ENCODE data around the gene YRDC.

The YRDC gene

DNA sequence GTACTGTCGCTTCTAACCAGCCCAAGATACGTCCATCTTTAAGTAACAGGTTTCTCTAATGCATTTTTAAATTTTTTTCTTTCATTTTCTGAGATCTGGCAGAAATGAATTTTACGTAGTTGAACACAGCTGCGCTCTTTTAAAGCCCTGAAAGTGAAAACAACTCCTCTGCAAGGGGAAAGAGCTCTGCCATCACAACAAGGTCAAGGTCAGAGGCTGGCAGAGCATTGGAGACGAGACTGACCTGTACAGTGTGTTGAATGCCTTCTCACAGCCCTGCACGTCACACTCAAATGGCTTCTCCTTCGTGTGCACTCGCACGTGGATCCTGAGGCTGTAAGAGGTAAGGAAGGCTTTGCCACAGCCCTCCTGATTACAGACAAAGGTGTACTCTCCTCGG is 31.7 kb upstream of the YRDC start:
- no peak overlapping the region for H3K27ac Mint-ChIP-seq
- no peak overlapping the region for H3K4me3 Mint-ChIP-seq
- ATAC-seq (replicated peaks) = no peak
- no peaks in the 10 kb centered on the region for H3K27me3 Mint-ChIP-seq
- peaks cover 12 to 25% of the 10 kb centered on the region in 2 donors for H3K4me1 Mint-ChIP-seq
- peaks cover 41 to 54% of the 10 kb centered on the region in 2 donors for H3K36me3 Mint-ChIP-seq
- no peaks in the 10 kb centered on the region for H3K9me3 Mint-ChIP-seq
- no peak for DNase-seq

DNA sequence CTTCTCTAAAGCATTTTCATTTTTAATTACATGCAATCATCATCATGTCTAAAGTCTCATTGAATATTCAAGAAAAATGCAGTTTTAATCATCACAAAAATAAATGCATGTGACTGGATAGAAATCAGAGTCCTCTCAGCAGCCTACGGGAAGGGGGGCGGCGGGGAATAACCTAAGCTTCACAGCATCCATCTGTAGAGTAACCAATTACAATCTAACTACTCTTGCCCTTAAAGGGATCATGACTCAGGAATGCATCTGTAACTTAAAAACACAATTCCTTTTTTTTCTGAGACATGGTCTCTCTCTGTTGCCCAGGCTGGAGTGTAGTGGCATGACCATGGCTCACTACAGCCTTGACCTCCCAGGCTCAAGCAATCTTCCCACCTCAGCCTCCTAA is 28.8 kb upstream of the YRDC start:
- no peak overlapping the region for H3K4me3 Mint-ChIP-seq
- H3K27ac Mint-ChIP-seq = no peak overlapping the region
- no peaks in the 10 kb centered on the region for H3K27me3 Mint-ChIP-seq
- H3K4me1 Mint-ChIP-seq = peaks cover 1 to 3% of the 10 kb centered on the region in 2 donors
- DNase-seq = no peak
- peaks cover 39 to 48% of the 10 kb centered on the region in 2 donors for H3K36me3 Mint-ChIP-seq
- ATAC-seq (replicated peaks) = no peak
- H3K9me3 Mint-ChIP-seq = no peaks in the 10 kb centered on the region

DNA sequence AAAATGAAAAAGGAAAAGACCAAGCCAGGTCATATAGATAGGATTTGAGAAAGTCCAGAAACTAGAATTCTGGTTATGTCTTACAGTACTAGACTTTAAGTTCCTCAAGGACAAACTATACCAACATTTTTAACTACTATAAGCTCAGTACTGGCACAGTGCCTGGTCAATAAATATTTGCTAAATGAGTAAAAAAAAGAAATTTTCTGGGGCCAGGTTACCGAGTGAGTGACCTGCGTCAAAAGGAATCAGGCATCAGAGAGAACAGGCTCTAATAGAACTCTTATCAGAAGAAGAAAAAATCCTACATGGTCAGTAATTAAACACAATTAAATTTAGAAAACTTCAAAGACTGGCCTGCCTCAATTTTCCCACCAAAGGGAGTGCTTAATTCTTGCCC is 23.8 kb upstream of the YRDC start:
- H3K27me3 Mint-ChIP-seq = no peaks in the 10 kb centered on the region
- ATAC-seq (replicated peaks) = no peak
- H3K9me3 Mint-ChIP-seq = no peaks in the 10 kb centered on the region
- DNase-seq = no peak
- H3K4me1 Mint-ChIP-seq = no peaks in the 10 kb centered on the region
- peaks cover 27 to 46% of the 10 kb centered on the region in 2 donors for H3K36me3 Mint-ChIP-seq
- H3K27ac Mint-ChIP-seq = no peak overlapping the region
- no peak overlapping the region for H3K4me3 Mint-ChIP-seq

DNA sequence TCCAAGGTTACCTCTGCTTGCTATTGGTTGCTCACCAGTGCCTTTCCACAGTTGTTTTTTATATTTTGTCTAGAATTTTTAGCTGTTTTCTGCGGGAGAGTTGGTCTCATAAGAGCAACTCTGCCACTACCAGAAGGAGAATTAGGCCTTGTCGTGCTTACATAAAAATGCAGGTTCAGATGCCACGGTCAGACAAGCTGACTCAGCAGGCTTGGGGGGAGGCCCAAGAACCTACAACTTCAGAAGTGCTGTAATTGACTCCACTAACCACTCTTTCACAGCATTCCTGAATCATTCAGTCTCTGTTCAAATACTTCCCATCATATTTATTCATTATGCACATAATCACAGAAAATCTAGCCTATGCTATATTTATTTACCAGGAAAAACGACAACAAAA is 23.1 kb upstream of the YRDC start:
- peaks cover 0 to 1% of the 10 kb centered on the region in 2 donors for H3K4me1 Mint-ChIP-seq
- DNase-seq (no peak), ATAC-seq (replicated peaks) (no peak)
- no peak overlapping the region for H3K4me3 Mint-ChIP-seq
- H3K9me3 Mint-ChIP-seq = no peaks in the 10 kb centered on the region
- H3K36me3 Mint-ChIP-seq = peaks cover 24 to 53% of the 10 kb centered on the region in 2 donors
- H3K27ac Mint-ChIP-seq = no peak overlapping the region
- no peaks in the 10 kb centered on the region for H3K27me3 Mint-ChIP-seq

DNA sequence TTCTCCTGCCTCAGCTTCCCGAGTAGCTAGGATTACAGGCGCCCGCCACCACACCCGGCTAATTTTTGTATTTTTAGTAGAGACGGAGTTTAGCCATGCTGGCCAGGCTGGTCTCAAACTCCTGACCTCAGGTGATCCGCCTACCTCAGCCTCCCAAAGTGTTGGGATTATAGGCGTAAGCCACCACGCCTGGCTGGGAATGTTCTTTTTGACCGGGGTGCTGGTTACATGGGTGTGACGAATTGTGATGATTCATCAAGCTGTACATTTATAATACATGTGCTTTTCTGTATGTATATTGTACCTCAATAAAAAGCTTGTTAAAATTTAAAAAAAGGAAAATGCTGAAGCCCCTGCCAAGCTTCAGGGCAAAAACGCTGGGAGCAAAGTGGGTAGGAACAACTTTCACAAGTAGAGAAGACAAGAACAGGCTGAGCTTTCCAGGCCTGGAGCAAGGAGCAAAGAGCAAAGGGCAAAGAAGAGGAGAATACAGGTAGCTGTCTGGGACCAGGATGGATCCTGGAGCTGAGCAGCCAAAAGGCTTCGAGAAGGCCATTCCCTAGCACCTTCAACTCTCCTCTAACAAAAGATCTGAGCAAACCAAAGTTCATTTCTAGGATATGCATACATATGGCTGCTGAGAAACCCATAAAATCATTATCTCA is 20.5 kb upstream of the YRDC start:
- H3K4me1 Mint-ChIP-seq = peaks cover 10 to 16% of the 10 kb centered on the region in 2 donors
- no peak overlapping the region for H3K4me3 Mint-ChIP-seq
- peaks cover 20 to 56% of the 10 kb centered on the region in 2 donors for H3K36me3 Mint-ChIP-seq
- no peaks in the 10 kb centered on the region for H3K9me3 Mint-ChIP-seq
- no peak overlapping the region for H3K27ac Mint-ChIP-seq
- no peak for ATAC-seq (replicated peaks)
- no peaks in the 10 kb centered on the region for H3K27me3 Mint-ChIP-seq
- no peak for DNase-seq

DNA sequence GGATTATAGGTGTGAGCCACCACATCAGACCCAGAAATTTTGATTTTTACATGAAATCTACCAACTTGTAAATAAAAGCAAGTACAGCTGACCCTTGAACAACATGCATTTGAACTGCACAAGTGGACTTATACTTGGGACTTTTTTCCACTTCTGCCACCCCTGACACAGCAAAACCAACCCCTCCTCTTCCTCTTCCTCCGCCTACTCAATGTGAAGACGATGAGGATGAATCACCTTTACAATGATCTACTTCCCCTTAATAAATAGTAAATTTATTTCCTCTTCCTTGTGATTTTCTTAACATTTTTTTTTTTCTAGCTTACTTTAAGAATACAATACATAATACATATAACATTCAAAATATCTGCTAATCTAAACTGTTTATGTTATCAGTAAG is 17.5 kb upstream of the YRDC start:
- H3K36me3 Mint-ChIP-seq = peaks cover 25 to 54% of the 10 kb centered on the region in 2 donors

DNA sequence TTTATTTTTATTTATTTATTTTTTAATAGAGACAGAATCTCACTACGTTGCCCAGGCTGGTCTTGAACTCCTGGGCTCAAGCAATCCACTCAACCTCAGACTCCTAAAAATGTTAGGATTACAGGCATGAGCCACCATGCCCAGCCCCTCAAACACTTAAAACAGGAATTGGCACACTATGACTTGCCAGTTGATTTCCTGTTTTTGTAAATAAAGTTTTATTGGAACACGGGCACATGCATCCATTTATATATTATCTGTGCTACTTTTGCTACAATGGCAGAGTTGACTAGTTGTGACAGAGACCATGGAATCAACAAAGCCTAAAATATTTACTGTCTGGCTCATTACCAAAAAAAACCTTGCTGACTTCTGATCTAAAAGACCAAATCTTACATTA is 16.0 kb upstream of the YRDC start:
- no peak overlapping the region for H3K27ac Mint-ChIP-seq
- H3K4me1 Mint-ChIP-seq = peaks cover 16 to 30% of the 10 kb centered on the region in 2 donors
- no peak for DNase-seq
- peaks cover 34 to 56% of the 10 kb centered on the region in 2 donors for H3K36me3 Mint-ChIP-seq
- no peaks in the 10 kb centered on the region for H3K27me3 Mint-ChIP-seq
- ATAC-seq (replicated peaks) = no peak
- no peaks in the 10 kb centered on the region for H3K9me3 Mint-ChIP-seq
- no peak overlapping the region for H3K4me3 Mint-ChIP-seq

More for the DNA sequence above, 17.5 kb upstream of the YRDC start:
- Mint-ChIP-seq H3K9me3 (no peaks in the 10 kb centered on the region), H3K27me3 (no peaks in the 10 kb centered on the region), H3K27ac (peak overlapping the region; percentile 69), H3K4me3 (no peak overlapping the region), H3K4me1 (peaks cover 11 to 20% of the 10 kb centered on the region in 2 donors)
- ATAC-seq (replicated peaks) (no peak), DNase-seq (no peak)

DNA sequence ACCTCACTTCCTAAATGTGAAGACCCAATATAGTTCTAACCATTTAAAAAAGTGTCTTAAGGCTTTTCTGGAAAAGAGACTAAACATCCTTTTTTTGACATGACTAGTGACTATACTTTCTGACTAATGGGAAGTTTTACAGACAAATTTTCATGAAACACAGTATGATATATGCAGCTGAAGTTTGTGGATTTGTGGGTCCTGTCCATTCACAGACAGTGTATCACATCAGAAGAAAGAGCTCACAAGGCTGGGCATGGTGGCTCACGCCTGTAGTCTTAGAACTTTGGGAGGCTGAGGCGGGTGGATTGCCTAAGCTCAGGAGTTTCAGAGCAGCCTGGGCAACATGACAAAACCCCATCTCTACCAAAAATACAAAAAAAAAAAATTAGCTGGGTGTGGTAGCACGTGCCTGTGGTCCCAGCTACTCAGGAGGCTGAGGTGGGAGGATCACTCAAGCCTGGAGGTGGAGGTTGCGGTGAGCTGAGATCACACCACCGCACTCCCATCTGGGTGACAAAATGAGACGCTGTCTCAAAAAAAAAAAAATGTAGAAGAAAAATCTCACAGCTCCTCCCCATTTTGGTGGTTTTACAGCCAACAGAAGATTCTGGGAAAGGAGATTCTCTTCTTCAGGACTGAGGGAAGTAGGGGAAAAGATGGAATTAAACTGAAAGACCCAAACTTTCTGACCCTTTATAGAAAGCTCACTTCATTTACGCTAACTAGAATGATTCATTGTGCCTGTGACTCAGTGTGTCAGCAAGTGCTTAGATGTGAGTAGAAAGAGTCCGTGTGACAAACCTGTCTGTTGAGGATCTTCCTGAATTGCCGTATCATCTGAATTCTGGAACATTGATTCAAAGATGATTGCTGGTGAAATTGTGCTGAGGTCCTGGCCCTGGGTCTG is 15.2 kb upstream of the YRDC start:
- DNase-seq (no peak), ATAC-seq (replicated peaks) (no peak)
- H3K27me3 Mint-ChIP-seq = no peaks in the 10 kb centered on the region
- no peak overlapping the region for H3K4me3 Mint-ChIP-seq
- H3K4me1 Mint-ChIP-seq = peaks cover 16 to 33% of the 10 kb centered on the region in 2 donors
- peaks cover 35 to 57% of the 10 kb centered on the region in 2 donors for H3K36me3 Mint-ChIP-seq
- H3K9me3 Mint-ChIP-seq = no peaks in the 10 kb centered on the region
- no peak overlapping the region for H3K27ac Mint-ChIP-seq

DNA sequence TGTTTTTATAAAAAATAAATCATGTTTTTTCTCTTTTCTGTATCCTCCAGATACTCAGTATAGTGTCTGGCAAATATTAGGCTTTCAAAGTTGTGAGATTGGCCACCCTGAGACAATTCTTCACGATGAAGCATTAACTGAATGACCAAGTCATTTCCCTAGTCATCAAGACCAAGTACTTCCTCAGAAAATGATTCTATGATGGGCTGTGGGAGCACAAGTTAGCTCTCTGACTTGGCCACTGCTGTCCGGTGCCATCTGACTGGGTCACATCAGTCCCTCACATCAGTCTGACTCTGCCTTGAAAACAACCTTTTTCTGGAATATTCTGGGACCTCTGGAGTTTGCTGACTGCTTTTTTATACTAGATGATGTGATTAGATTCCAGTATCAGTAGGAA is 13.5 kb upstream of the YRDC start:
- no peak overlapping the region for H3K27ac Mint-ChIP-seq
- H3K27me3 Mint-ChIP-seq = no peaks in the 10 kb centered on the region
- H3K4me1 Mint-ChIP-seq = peaks cover 21 to 39% of the 10 kb centered on the region in 2 donors
- peaks cover 41 to 56% of the 10 kb centered on the region in 2 donors for H3K36me3 Mint-ChIP-seq
- ATAC-seq (replicated peaks) = no peak
- no peak overlapping the region for H3K4me3 Mint-ChIP-seq
- no peak for DNase-seq
- H3K9me3 Mint-ChIP-seq = no peaks in the 10 kb centered on the region

DNA sequence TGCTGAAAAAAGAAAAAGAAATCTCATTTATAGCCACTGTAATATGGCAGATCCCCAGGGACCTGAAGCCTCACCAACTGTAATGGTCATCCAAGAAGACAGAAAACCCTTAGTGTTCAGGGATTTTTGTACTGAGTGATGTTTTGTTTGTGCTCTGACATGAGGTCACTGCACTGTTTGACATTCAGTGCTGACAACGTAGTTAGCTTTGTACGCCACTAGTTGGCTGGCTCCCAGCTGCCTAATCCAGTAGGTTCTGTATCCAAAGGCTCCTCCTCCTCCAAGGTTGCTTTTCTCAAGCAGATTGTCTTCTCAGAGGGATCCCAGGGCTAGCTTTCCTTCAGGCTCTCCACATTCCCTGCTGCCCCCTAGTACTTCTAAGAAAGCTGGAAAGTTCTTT is 9.5 kb upstream of the YRDC start:
- H3K4me3 Mint-ChIP-seq = no peak overlapping the region
- peaks cover 13 to 31% of the 10 kb centered on the region in 2 donors for H3K4me1 Mint-ChIP-seq
- peaks cover 39 to 61% of the 10 kb centered on the region in 2 donors for H3K36me3 Mint-ChIP-seq
- ATAC-seq (replicated peaks) (no peak), DNase-seq (no peak)
- no peaks in the 10 kb centered on the region for H3K27me3 Mint-ChIP-seq
- H3K27ac Mint-ChIP-seq = no peak overlapping the region
- no peaks in the 10 kb centered on the region for H3K9me3 Mint-ChIP-seq

DNA sequence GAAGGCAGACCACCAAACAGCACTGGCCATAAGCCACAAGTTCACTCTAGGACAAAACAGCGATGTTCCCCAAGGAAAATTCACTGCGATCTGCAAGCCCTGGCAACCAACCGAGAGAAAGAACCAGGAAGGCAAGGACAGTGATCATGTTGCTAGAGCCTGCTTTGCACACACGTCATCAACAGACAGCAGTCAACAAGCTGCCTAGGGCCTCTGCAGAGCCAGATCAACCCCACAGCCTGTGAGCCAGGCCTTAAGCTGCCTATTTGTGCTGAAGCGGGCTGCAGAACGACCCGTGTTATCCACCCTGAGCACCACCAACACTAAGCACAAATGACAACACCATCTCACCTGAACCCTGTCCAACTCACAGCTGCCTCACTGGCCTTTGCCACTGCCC is 6.2 kb upstream of the YRDC start:
- Mint-ChIP-seq H3K9me3 (no peaks in the 10 kb centered on the region), H3K27me3 (no peaks in the 10 kb centered on the region), H3K4me1 (peaks cover 27 to 44% of the 10 kb centered on the region in 2 donors), H3K4me3 (no peak overlapping the region), H3K36me3 (peaks cover 34 to 60% of the 10 kb centered on the region in 2 donors), H3K27ac (no peak overlapping the region)
- DNase-seq (no peak), ATAC-seq (replicated peaks) (no peak)

DNA sequence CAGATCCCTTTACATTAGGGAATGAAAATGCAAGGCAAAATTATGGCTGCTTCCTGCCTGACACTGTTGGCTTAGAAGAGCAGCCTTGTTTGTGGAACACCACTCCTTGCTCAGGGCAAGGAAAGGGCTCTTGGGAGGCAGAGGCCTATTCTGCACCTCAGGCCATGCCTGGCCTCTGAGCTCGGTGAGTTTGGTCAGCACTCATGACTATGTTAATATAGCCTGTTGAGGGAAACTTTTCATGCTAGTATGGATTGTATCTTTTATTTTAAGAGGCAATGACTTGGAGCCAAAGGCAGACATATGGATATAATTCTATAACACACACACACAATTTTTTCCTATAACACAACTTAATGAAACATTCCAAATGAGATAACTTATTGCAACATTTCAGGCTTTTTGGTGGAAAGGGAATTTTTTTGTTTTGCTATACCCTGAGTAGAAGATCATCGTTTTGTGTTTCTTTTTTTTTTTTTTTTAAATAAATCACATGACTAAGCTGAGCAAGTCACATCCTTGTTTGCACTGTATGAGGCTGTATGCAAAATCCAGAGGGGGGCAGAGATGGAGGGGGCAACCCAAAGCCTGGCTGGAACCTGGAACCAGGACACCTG is 5.6 kb upstream of the YRDC start:
- DNase-seq (no peak), ATAC-seq (replicated peaks) (no peak)
- H3K27ac Mint-ChIP-seq = no peak overlapping the region
- H3K36me3 Mint-ChIP-seq = peaks cover 34 to 64% of the 10 kb centered on the region in 2 donors
- no peak overlapping the region for H3K4me3 Mint-ChIP-seq
- peaks cover 30 to 50% of the 10 kb centered on the region in 2 donors for H3K4me1 Mint-ChIP-seq
- no peaks in the 10 kb centered on the region for H3K9me3 Mint-ChIP-seq
- no peaks in the 10 kb centered on the region for H3K27me3 Mint-ChIP-seq

DNA sequence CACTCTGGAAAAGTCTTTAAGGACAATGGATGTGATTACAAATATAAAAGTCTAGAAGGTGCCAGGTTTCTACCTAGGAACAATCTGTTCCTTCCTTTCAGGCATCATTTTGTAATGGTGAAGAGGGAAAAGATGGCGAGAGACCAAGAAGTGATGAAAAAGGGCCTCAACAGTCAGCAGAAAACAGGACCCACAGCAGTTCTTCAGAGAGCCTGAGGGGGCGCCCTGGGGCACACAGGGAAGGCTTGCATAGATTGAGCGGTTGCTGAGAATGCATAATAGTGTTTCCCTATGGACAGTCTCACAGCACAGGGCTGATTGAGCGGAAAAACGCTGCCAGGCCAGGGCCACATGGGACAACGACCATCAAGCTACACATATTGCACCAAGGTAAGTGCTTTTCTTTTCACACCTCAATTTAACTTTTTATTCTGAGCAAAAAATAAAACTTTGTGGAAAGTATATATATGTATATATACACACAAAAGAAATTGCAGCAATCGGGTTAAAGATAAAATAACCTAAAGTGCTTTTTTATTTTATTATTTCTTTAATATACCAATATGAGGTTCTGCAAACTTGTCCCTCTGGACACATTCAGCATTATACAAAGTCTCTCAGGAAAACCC is 3.1 kb upstream of the YRDC start:
- ATAC-seq (replicated peaks) (peak in 1 of 2 donors; percentile 18), DNase-seq (peak; percentile 33)
- Mint-ChIP-seq H3K4me1 (peaks cover 25 to 59% of the 10 kb centered on the region in 2 donors), H3K27me3 (no peaks in the 10 kb centered on the region), H3K4me3 (peak overlapping the region in 1 of 2 donors; percentile 53), H3K9me3 (no peaks in the 10 kb centered on the region), H3K27ac (peak overlapping the region; percentile 22), H3K36me3 (peaks cover 28 to 52% of the 10 kb centered on the region in 2 donors)

DNA sequence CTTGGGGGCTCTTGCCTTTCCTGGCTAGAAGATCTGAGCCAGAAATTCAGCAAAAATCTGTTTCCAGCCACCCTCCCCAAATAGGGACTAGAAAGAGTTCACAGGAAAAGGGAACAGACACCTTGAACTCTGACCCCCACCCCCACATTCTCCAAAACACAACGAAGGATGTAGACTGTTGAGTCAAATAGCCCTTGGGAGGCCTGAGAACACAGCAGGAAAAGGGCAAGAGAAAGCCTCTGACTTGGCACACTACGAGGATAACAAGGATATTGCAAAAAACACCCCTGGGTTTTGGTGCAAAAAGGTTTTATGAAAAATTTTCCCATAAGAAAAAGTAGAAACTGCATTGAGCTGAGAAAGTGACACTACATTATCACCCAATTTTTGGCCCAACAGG is 1.9 kb upstream of the YRDC start:
- ATAC-seq (replicated peaks) = no peak
- peaks cover 25 to 65% of the 10 kb centered on the region in 2 donors for H3K4me1 Mint-ChIP-seq
- peaks cover 25 to 45% of the 10 kb centered on the region in 2 donors for H3K36me3 Mint-ChIP-seq
- no peaks in the 10 kb centered on the region for H3K9me3 Mint-ChIP-seq
- H3K27me3 Mint-ChIP-seq = no peaks in the 10 kb centered on the region
- DNase-seq = no peak
- peak overlapping the region; percentile 2 for H3K27ac Mint-ChIP-seq
- H3K4me3 Mint-ChIP-seq = peak overlapping the region in 1 of 2 donors; percentile 39

Measured in stimulated activated naive B cell treated with anti-CD40 and anti-IgM and Interleukin-4, amounts not matched to agents 10 μg/mL and 1 μg/mL and 100 μg/mL, for 72 hours (primary cell).